GM12891 (cell line): ENCODE data around the gene MTPN.

ENCODE experiments used
- POLR2A ChIP-seq: IDR thresholded peaks from 2 replicates; pipeline ENCODE4 v1.6.1; 2011; ENCODE audit warnings: low read depth, low read length, control low read depth
- POU2F2 ChIP-seq: IDR thresholded peaks from 2 replicates; pipeline ENCODE4 v1.6.1; 2011; ENCODE audit warnings: low read depth, mild to moderate bottlenecking, control low read depth, low read length, moderate library complexity

DNA sequence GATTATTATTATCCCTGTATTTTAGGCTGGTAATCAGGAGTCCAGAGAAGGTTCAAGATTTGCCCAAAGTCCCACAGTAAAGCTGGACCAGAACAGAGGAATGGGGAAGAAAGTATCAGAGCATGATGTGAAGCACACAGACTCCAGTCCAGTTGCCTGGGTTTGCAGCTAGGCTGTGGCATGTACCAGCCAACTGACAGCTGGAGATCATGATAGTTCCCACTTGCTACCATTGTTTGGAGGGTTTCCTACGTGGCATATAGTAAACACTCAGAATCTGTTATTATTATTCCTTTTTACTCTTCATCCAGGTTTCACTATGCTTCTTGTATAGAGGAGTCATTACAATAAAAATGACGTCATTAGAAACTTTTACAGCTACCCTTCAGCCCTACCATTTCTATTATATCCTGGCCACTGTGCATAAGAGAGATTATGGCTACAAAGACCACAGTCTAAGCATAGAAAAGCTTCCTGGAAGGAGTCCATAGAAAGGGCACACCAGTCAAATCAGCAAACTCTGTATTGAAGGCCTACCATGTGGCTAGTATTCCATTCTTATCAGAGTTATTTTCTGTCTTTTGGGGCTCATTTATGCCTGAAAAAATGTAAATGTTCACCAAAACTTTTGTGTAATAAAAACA, 66.6 kb downstream of the MTPN start:
- TF ChIP-seq POLR2A (no peak), POU2F2 (no peak)
